CD1c-positive myeloid dendritic cell (primary cell): ENCODE results near the gene CNN2.

ENCODE experiments used
- DNase-seq: peaks from one replicate; pipeline ENCODE4 v3.0.0-alpha.2; 2016; ENCODE audit errors: extremely low spot score

The CNN2 gene

DNA sequence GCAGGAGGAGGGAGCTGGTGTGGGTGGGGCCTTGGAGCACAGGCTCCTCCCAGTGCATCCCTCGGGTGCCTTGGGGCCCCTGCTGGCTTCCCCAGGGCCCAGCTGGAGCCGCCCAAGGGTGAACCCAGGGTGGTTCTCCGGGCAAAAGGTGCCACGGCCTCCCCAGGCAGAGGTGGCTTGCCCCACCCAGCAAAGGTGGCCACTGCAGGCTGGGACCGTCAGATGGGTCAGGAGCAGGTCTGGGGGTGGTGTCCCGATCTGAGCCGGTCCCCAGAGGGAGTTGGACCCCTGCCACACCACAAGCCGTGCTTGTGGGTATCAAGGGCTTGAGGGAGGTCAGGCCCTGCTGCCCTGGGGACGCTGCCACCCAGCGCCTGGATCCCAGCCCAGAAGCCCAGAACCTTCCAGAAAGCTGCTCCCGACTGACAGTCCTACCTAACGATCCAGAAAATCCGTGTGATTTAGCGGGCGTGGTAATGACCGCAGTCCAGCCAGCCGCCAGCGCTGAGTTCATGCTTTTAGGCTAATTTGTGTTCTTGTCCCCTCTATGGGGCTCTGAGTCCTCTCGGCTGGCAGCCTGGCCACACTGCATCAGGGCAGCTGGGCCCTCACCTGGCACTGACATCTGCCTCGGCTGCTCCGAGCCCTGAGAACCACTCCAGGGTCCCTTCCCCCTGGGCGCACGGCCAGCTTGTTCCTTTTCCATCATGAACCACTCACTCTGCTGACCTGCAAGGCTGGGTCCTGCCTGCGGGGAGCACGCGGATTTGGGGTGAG lies 31.2 kb upstream of the CNN2 start:
- DNase-seq = no peak

DNA sequence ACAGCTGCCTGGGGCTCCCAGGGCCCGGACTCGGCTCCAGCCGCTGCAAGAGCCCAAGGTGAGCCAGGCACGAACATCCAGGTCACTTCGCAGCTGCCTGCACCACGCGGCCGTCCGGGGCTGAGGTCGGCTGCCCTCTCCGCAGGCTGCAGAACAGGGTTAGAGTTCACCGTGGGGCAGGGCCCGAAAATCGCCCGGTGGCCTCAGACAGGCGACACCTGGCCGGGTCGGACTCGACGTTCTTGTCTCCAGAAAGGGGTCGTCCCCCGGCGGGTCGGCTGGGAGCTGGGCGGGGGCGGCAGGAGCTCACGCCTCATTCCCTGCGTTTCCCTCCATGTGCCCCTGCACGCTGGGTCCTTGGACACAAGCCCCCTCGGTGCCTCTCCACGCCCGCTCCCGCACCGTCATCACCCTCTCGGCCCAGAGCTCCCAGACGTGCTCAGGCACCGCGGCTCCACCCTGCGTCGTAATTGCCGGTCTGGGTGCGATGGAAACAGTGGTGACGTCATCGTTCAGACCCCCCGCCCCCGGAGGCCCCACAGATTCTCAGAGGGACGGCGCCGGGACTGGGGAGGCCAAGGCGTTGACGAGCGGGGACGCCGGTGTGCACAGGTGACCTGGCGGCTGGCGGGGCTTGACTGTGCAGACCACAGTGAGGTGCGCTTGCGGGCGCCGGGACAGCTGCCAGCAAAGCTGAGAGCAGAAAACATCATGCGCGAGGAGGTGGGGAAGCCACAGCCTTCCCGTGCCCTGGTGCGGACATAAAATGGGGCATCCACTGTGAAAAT lies 30.2 kb upstream of the CNN2 start:
- peak; percentile 33 for DNase-seq

DNA sequence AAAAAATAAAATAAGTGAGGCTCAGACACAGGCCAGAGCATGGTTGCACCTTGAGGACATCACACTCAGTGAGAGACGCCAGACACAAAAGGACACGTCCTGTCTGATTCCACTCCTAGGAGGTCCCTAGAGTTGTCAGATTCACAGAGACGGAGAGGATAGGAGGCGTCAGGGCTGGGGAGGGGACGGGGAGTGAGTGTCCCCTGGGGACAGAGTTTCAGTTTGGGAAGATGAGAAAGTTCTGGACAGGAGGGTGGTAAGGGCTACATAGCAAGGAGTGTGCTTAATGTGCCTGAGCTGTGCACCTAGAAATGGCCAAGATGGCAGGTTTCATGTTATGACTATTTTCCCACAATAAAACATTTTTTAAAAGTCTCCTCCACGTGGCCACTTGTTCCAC lies 28.3 kb upstream of the CNN2 start:
- no peak for DNase-seq

DNA sequence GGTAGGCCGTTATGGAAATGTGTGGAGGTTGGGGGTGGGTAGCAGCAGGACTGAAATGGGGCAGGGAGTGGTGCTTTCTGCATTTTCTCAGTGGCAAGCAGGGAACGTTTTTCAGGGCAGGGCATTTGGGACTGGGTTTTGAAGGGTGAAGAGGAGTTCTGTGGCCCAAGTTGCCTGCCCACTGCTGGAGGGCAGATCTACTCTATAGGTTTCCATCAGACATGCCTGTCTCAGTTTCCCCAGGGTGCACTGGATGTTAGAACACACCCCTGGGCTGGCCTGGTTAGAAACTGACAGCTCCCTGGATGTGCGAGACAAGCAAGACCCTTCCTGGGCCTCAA lies 27.1 kb upstream of the CNN2 start:
- no peak for DNase-seq

DNA sequence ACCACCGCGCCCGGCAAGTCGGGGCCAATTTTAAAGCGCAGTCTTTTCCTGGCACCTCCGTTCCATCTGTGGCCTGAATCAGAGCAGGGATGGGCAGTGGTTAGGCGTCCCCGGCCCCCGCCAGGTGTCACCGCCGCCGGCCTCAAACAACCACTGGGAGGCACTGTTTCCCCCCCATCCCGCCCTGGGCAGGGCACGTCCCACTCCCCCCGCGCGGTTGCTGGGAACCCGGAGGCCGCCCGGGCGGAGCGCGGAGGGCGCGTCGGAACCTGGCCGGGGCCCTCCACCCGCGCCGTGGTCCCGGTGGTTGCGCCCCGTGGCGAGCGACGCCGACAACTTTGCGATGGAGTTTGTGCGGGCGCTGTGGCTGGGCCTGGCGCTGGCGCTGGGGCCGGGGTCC lies 26.3 kb upstream of the CNN2 start, which contains the start of gene GRIN3B:
Gene GRIN3B, plus strand, starts transcription at position 325 of the 400 bp plus-strand sequence. Its CDS starts 19 bp downstream, at position 344.
- DNase-seq = peak; percentile 70

DNA sequence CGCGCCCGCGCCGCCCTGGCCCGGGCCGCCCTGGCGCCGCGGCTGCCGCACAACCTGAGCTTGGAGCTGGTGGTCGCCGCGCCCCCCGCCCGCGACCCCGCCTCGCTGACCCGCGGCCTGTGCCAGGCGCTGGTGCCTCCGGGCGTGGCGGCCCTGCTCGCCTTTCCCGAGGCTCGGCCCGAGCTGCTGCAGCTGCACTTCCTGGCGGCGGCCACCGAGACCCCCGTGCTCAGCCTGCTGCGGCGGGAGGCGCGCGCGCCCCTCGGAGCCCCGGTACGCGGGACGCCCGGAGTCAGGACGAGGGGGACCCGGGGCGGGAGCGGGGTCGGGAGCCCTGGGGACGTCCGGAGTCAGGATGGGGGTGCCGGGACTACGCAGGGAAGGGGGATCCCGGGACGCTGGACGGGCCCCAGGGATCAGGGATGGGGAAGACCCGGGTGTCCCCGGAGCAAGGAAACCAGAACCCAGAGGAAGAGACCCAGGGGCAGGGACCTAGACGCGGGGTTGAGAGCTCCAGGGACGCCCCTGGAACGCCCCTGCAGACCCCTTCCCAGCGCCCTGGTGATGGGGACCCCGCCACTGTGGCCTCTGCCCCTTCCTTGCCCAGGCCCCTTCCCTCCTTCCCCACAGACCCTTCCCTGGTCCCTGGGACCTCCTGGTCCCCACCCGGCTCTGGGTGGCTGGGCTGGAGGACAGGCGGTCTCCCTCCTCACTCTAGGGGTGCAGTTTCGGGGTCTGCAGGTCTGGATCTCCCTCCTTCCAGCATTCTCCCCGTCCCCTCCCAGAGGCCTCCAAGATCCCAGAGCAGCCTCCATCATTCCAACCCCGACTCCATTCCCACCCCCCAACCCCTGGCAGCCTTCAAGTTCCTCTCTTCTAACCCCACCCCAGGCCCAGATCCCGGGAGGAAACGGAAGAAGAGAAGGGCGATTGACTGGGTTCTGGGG lies 25.5 kb upstream of the CNN2 start:
- peak; percentile 14 for DNase-seq

DNA sequence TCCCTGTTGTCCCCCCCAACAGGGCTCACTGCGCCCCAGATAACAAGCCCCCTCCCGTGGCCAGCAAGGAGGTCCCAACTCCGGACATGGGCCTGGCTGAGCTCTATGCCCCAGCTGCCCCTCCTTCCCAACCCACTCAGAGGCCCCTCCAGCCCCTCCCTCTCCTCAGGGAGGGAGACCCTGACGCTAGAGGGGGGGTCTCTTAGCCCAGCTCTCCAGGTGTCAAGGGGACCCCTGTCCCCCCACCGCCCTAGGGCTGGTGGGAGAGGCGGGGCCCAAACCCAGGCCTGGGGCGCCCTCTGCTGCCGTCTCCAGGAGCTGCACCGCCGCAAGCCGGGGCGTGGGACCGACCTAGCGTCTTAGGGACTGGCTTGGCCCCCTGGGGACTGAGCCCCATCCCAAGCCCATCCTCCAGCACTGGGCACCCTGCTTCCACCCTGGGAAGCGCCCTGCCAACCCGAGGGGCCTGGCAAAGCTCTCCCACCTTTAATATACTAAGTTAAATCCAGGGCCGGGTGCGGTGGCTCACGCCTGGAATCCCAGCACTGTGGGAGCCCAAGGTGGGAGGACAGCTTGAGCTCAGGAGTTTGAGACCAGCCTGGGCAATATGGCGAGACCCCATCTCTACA lies 24.8 kb upstream of the CNN2 start:
- peak; percentile 69 for DNase-seq

DNA sequence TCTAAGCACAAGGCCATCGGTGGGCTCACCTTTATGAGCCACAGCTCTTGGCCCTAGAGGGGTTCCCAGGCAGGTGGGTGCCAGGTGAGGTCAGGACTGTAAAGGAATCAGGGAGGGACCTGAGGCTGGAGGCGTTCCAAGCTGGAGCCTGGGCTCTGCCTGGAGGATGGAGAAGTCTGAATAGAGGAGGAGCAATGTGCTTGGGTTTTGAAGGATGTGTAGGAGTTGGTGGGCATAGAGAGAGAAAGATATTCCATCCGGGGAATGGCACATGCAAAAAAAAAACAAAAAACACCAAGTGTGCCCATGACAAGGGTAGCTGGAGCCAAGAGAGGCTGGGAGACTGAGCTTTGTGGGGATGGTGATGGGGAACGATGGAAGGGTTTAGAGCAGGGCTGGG lies 23.8 kb upstream of the CNN2 start:
- DNase-seq = no peak

DNA sequence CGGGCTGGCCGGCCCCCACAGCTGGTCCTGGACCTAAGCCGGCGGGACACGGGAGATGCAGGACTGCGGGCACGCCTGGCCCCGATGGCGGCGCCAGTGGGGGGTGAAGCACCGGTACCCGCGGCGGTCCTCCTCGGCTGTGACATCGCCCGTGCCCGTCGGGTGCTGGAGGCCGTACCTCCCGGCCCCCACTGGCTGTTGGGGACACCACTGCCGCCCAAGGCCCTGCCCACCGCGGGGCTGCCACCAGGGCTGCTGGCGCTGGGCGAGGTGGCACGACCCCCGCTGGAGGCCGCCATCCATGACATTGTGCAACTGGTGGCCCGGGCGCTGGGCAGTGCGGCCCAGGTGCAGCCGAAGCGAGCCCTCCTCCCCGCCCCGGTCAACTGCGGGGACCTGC lies 23.1 kb upstream of the CNN2 start:
- DNase-seq = no peak

DNA sequence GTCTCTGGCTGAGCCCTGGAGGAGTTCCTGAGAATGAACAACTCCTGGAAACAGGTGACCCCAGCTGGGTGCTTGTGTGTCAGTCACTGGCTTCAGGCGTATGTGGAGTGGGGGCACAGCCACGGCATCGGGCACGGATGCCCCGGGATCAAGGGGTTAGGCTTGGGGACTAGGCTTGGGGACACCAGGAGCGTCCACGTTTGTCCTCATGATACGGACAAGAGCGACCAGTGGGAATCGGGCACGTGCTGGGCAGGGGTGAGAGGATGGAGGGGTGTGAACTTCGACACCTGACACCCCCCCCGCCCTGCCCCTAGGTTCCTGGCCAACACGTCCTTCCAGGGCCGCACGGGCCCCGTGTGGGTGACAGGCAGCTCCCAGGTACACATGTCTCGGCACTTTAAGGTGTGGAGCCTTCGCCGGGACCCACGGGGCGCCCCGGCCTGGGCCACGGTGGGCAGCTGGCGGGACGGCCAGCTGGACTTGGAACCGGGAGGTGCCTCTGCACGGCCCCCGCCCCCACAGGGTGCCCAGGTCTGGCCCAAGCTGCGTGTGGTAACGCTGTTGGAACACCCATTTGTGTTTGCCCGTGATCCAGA lies 22.1 kb upstream of the CNN2 start:
- no peak for DNase-seq

DNA sequence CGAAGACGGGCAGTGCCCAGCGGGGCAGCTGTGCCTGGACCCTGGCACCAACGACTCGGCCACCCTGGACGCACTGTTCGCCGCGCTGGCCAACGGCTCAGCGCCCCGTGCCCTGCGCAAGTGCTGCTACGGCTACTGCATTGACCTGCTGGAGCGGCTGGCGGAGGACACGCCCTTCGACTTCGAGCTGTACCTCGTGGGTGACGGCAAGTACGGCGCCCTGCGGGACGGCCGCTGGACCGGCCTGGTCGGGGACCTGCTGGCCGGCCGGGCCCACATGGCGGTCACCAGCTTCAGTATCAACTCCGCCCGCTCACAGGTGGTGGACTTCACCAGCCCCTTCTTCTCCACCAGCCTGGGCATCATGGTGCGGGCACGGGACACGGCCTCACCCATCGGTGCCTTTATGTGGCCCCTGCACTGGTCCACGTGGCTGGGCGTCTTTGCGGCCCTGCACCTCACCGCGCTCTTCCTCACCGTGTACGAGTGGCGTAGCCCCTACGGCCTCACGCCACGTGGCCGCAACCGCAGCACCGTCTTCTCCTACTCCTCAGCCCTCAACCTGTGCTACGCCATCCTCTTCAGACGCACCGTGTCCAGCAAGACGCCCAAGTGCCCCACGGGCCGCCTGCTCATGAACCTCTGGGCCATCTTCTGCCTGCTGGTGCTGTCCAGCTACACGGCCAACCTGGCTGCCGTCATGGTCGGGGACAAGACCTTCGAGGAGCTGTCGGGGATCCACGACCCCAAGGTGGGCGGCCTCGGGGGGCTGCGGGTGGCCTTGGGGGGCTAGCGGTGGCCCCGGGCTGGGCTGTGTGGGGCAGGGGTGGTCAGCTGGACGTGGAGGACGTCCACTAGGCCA lies 21.4 kb upstream of the CNN2 start:
- DNase-seq = no peak

DNA sequence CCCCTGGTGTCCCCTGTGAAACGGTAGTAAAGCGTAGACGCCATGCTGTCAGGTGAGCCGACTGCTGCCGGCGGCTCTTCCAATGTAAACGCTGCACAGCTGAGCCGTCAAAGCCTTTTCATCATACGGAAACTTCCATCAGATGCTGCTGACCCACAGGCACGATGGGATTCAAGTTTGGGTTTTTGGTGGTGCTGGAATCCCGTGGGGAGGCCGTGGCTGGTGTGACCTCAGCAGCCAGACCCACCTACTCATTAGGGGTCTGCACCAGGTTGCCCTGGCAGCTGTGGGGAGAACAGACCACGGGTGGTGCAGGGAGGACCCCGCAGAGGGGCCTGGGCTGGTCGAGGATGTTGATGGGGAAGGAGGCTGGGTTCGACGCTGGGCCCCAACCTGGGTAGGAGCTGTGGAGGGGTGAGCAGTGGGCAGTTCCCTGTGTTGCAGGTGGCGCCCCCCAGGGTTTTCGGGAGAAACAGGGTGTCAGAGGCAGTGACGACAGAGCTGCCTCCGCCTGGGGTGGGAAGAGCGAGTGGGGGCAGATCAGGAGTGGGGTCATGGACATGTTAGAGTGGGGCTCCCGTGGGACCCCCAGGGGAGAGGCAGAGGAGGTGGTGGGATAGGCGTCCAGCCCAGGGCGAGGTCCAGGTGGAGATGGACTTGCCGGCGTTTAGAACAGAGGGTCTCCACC lies 19.6 kb upstream of the CNN2 start:
- DNase-seq = no peak

DNA sequence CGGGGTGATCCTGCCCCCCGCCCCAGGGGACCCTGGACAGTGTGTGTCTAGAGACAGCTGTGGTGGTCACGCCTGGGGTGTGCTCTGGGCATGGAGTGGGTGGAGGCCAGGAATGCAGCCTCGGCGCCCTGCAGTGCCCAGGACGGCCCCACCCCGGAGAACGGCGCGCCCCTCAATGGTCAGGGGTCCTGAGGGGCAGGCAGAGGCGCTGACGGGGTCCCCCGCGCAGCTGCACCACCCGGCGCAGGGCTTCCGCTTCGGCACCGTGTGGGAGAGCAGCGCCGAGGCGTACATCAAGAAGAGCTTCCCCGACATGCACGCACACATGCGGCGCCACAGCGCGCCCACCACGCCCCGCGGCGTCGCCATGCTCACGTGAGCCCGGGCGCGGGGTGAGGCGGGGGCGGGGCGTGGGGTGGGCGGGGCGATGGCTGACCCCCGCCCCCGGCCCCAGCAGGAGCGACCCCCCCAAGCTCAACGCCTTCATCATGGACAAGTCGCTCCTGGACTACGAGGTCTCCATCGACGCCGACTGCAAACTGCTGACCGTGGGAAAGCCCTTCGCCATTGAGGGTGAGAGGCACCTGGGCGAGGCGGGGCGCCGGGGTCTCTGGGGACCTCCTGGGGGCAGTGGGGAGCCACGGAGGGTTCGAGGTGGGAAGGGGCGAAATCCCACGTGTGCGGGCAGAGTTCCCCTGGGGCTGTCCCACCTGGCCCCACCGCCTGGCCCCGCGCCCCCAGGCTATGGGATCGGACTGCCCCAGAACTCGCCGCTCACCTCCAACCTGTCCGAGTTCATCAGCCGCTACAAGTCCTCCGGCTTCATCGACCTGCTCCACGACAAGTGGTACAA lies 18.8 kb upstream of the CNN2 start:
- DNase-seq = no peak

DNA sequence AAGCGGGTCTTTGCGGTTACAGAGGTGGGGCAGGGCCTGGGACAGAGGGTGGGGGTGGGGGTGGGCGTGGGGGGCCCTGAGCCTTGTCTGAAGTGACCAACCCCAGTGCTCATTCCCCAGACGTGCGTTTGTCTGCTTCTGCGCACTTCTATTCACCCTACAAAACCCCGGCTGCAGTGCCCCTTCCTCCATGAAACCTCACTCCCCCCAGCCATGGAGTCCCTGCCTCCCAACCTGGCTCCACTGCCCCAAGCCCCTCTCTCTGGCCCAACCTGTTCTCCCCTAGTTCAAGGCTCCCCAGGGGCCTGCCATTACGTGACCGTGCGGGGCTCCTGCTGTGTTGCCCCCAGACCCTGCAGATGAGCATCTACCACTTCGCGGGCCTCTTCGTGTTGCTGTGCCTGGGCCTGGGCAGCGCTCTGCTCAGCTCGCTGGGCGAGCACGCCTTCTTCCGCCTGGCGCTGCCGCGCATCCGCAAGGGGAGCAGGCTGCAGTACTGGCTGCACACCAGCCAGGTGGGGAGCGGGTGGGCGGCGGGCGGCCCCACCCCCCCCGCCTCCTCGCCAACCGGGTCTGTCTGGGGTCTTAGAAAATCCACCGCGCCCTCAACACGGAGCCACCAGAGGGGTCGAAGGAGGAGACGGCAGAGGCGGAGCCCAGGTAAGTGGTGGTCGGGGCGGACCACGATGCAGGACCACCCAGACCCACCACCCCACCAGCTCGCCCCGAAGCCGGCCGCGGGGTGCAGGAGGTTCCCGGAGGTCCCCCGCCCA lies 18.0 kb upstream of the CNN2 start:
- no peak for DNase-seq

DNA sequence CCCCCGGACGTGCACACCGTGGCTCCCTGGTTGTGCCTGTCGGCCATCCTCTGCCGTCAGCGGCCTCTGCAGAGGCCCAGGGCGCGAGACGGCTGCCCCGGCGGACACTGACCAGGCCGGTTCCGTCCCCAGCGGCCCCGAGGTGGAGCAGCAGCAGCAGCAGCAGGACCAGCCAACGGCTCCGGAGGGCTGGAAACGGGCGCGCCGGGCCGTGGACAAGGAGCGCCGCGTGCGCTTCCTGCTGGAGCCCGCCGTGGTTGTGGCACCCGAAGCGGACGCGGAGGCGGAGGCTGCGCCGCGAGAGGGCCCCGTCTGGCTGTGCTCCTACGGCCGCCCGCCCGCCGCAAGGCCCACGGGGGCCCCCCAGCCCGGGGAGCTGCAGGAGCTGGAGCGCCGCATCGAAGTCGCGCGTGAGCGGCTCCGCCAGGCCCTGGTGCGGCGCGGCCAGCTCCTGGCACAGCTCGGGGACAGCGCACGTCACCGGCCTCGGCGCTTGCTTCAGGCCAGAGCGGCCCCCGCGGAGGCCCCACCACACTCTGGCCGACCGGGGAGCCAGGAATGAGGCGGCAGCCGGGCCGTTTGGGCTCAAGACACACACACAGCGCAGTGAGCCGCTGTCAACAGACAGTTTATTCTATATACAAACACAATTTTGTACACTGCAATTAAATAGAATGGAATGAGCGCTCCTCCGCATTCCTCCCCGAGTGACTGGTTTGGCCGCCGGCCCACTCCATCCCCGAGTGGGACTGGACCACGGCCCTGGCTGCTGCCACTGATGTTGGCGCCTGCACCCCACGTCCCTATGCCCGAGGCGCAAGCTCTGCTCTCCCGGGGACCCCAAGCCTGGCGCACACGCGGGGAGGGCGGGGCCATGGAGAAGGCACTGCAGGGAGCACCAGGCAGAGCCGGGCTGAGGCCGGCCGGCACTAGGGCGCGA lies 17.1 kb upstream of the CNN2 start:
- DNase-seq = no peak

DNA sequence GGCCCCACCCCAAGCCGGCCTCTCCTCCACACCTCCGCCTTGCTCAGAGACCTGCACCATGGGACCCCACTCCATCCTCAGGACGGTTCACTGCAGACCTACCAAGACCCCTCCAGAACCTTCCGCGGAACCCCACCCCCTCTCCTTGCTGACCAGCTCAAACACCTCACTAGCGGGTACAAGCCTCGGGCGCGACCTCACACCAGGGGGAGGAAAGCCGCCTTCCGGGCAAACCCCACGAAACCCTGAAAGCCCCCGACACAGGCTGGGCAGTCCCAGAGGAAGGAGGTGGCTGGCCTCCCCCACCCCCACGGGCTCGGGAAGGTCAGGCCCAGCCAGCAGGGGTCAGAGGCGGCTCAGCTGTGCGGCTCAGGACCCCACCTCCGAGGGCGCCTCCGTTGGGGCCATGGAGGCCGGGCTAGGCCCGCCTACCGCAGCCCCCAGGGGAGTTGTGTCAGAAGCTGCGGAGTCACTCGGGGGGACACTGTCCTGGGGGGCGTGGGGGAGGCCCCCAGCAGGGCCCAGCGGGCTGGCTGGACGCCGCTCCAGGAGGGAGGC lies 16.3 kb upstream of the CNN2 start:
- no peak for DNase-seq
